Neural crest cell (in vitro differentiated cells): ENCODE results near the gene NUDT19. TPM values are rescaled to one million over a fixed set of nuclear protein-coding genes. Genes with fewer than 3 reads are reported as not detected.
A peak's percentile ranks its signal among the peaks of the same experiment; 100 is the strongest.
"Not testable (repeated sequence)": the region's sequence is repeated elsewhere in the genome, so short reads cannot be mapped to it uniquely, and the experiment has no call there.

Experiments
- DNase-seq: peaks from one replicate; pipeline ENCODE4 v3.0.0; 2021; ENCODE audit warnings: low read depth, mixed read lengths, low spot score
- H3K27ac Mint-ChIP-seq: one replicate; pipeline ENCODE4 v1.8.0; 2021; ENCODE audit warnings: mild to moderate bottlenecking, mixed read lengths; ENCODE audit not compliant: unreplicated experiment
- H3K27me3 Mint-ChIP-seq: 2 replicates; pipeline ENCODE4 v1.8.0; 2021; ENCODE audit warnings: low read depth, mild to moderate bottlenecking, mixed read lengths
- H3K36me3 Mint-ChIP-seq: 2 replicates; pipeline ENCODE4 v1.8.0; 2021; ENCODE audit warnings: low read depth, mild to moderate bottlenecking, mixed read lengths
- H3K4me1 Mint-ChIP-seq: 2 replicates; pipeline ENCODE4 v1.8.0; 2021; ENCODE audit warnings: mixed read lengths
- H3K4me3 Mint-ChIP-seq: one replicate; pipeline ENCODE4 v1.8.0; 2021; ENCODE audit warnings: mild to moderate bottlenecking, mixed read lengths
- H3K9me3 Mint-ChIP-seq: 2 replicates; pipeline ENCODE4 v1.8.0; 2021; ENCODE audit warnings: mixed read lengths
- CTCF ChIP-seq: fragments of 200-600 bp; sonication (generic); conservative IDR thresholded peaks from 2 replicates; pipeline ENCODE4 v1.5.0; 2021; ENCODE audit warnings: antibody characterized with exemption, mild to moderate bottlenecking
- total RNA-seq: library from RNA; stranded (reverse); gene quantifications from 2 replicates; pipeline ENCODE4 v1.2.1, GENCODE V29; 2021

NUDT19 gene
- total RNA-seq, 1 donor from 2014 or later = 11.1 TPM

- H3K27me3 Mint-ChIP-seq = no peaks in the 10 kb centered on the region
- H3K36me3 Mint-ChIP-seq = peaks cover 16% of the 10 kb centered on the region
- no peak for TF ChIP-seq CTCF
- H3K27ac Mint-ChIP-seq = no peak overlapping the region
- H3K9me3 Mint-ChIP-seq = no peaks in the 10 kb centered on the region
- H3K4me1 Mint-ChIP-seq = peaks cover 38% of the 10 kb centered on the region
- DNase-seq = peak; percentile 42
- H3K4me3 Mint-ChIP-seq = peak overlapping the region; percentile 88
Measured at GRCh38 chr19:32691952-32692726, 518 bp downstream of the NUDT19 start.

GRCh38 chr19:32692727-32693061 lies 1.1 kb downstream of the NUDT19 start:
- H3K27ac Mint-ChIP-seq = no peak overlapping the region
- no peaks in the 10 kb centered on the region for H3K27me3 Mint-ChIP-seq
- H3K4me3 Mint-ChIP-seq = peak overlapping the region; percentile 88
- H3K36me3 Mint-ChIP-seq = peaks cover 17% of the 10 kb centered on the region
- H3K4me1 Mint-ChIP-seq = peaks cover 38% of the 10 kb centered on the region
- H3K9me3 Mint-ChIP-seq = no peaks in the 10 kb centered on the region
- TF ChIP-seq CTCF = no peak
- no peak for DNase-seq

- peaks cover 38% of the 10 kb centered on the region for H3K4me1 Mint-ChIP-seq
- not testable (repeated sequence) for H3K9me3 Mint-ChIP-seq, H3K27me3 Mint-ChIP-seq, H3K27ac Mint-ChIP-seq, DNase-seq
- H3K36me3 Mint-ChIP-seq = peaks cover 25% of the 10 kb centered on the region
- H3K4me3 Mint-ChIP-seq = peak overlapping the region; percentile 88
Measured at GRCh38 chr19:32693151-32694108, 1.8 kb downstream of the NUDT19 start.

- Mint-ChIP-seq H3K4me3 (peak overlapping the region; percentile 88), H3K36me3 (peaks cover 30% of the 10 kb centered on the region), H3K4me1 (peaks cover 38% of the 10 kb centered on the region)
- DNase-seq, H3K27me3 Mint-ChIP-seq, H3K9me3 Mint-ChIP-seq, H3K27ac Mint-ChIP-seq: not testable (repeated sequence)
Measured at GRCh38 chr19:32694316-32694715, 2.7 kb downstream of the NUDT19 start.

GRCh38 chr19:32694851-32695250 lies 3.2 kb downstream of the NUDT19 start:
- not testable (repeated sequence) for H3K27me3 Mint-ChIP-seq, H3K9me3 Mint-ChIP-seq, H3K27ac Mint-ChIP-seq, DNase-seq
- H3K4me1 Mint-ChIP-seq = peaks cover 38% of the 10 kb centered on the region
- peaks cover 34% of the 10 kb centered on the region for H3K36me3 Mint-ChIP-seq
- peak overlapping the region; percentile 88 for H3K4me3 Mint-ChIP-seq

GRCh38 chr19:32695506-32695905 lies 3.9 kb downstream of the NUDT19 start:
- not testable (repeated sequence) for H3K9me3 Mint-ChIP-seq, DNase-seq, H3K27ac Mint-ChIP-seq, H3K27me3 Mint-ChIP-seq
- Mint-ChIP-seq H3K4me3 (peak overlapping the region; percentile 35), H3K36me3 (peaks cover 41% of the 10 kb centered on the region), H3K4me1 (peaks cover 38% of the 10 kb centered on the region)

GRCh38 chr19:32696771-32697170 lies 5.2 kb downstream of the NUDT19 start:
- H3K9me3 Mint-ChIP-seq, H3K4me3 Mint-ChIP-seq, H3K27ac Mint-ChIP-seq, DNase-seq, H3K27me3 Mint-ChIP-seq: not testable (repeated sequence)
- Mint-ChIP-seq H3K4me1 (peaks cover 30% of the 10 kb centered on the region), H3K36me3 (peaks cover 46% of the 10 kb centered on the region)

- not testable (repeated sequence) for H3K27me3 Mint-ChIP-seq, DNase-seq
Measured at GRCh38 chr19:32700129-32700528, 8.5 kb downstream of the NUDT19 start.

More at GRCh38 chr19:32700129-32700528, 8.5 kb downstream of the NUDT19 start:
- H3K9me3 Mint-ChIP-seq, H3K4me3 Mint-ChIP-seq, H3K27ac Mint-ChIP-seq, H3K4me1 Mint-ChIP-seq: not testable (repeated sequence)
- H3K36me3 Mint-ChIP-seq = peaks cover 59% of the 10 kb centered on the region
